HG02840 (cell line): ENCODE data around the gene IDH3B.
"Not testable (repeated sequence)": the region's sequence is repeated elsewhere in the genome, so short reads cannot be mapped to it uniquely, and the experiment has no call there.

ENCODE experiments used
- ATAC-seq: cut with Tn5 transposase; IDR thresholded peaks from one replicate; pipeline ENCODE4 v1.9.1; 2021; ENCODE audit warnings: mild to moderate bottlenecking, moderate library complexity, moderate number of reproducible peaks; ENCODE audit not compliant: unreplicated experiment, low FRiP score

The IDH3B gene

DNA sequence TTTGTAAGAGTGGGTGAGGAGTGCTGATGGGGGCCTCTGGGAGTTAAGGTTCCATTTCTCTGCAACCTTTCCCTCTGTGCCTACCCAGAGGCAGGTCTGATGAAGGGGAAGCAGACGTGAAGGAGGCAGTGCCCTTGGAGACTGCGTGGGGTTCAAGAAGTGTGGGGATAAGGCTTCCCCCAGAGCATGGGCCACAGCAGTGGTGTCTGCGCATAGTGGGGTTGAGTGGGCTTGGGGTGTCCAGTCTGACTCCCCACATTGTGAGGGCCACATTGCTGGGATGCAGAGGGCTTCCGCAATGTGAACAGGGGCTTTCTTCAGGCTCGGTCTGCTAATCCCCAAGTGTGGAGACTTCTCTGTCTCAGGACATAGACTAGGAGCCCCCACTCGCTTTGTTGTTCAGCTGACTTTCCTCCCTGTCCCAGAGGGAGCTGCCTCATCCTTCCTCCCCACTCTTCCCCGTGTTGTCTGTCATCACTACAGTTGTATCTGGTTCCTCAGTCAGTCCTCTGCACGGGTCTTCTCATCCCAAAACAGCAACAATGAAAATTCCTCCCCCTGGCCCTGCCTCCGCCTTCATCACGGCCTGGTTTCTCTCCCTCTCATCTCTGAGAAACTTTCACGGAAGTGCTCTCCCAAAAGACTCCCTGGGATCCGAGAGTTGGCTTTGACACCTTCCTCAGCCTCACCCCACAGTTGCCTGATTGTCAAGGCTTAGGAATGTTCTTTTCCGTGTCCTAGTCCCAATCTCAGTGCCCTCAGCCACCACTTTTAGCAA lies 31.4 kb upstream of the IDH3B start:
- no peak for ATAC-seq

DNA sequence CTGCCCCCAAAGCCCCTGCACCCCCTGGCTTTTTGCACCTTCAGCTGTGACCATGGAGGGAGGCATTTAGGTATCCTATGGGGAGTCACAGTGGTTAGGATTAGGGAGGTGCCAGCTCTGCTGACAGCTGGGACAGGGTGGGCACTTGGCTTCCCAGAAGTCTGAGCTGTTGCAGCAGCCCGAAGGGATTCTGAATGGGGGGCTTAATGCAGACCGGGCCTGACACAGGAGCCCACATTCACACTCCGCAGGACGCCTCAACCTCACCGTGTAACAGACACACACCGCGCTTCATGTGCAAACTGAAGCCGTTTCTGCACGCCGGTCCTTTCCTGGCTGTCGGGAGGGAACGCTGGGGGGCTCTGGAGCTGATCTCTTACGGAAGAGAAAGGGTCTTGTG lies 30.5 kb upstream of the IDH3B start:
- ATAC-seq, result no peak

DNA sequence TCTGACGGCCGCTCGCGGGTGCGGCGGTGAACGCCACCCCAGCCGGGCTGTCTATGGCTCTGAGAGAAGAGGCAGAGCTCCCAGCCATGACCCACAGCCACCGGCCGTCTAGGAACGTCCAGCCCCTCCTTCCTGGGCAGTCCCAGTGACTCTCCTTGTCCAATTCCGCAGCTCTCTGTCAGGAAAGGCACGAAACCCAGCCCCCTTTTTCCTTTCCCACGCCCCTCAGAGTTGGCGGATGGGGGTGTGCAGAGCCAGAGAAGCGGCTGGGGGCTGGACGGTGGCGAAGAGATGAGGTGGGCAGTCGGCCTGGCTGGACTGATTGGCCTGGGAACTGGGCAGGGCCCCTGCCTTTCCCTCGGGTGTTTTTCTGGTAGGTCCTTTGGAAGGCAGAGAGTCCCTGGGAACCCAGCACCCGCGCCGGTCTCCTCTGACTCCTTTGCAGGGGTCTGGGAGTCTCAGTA lies 30.0 kb upstream of the IDH3B start:
- no peak for ATAC-seq

DNA sequence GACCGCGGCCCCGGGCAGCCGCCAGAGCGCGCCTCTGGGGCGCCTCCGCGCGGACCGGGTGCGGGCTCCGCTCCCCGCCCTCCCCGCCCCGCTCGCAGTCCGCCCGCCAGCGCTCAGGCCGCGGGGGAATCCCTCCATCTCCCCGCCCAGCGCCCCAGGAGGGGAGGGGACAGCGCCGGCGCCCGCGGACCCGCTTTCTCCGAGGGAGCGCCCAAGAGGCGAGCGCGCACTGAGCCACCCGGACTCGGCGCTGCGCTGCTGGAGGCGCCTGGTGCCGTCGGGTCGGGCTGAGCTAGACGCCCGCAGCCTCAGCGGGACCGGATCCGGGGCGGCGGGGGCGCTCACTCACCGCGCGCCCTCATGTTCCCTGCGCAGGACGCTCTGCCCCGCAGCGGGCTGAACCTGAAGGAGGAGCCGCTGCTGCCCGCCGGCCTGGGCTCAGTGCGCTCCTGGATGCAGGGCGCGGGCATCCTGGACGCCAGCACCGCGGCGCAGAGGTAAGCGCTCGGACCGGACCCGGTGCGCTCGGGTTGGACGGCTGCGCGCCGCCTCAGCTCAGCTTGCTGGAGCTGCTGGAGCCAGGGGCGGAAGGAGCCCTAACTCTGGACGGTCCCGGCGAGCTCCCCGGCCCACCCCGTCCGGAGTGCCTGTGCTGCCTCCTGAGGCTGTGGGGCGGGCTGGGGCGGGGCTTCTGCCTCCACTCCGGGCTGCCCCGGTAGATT lies 29.4 kb upstream of the IDH3B start:
- ATAC-seq, result no peak

DNA sequence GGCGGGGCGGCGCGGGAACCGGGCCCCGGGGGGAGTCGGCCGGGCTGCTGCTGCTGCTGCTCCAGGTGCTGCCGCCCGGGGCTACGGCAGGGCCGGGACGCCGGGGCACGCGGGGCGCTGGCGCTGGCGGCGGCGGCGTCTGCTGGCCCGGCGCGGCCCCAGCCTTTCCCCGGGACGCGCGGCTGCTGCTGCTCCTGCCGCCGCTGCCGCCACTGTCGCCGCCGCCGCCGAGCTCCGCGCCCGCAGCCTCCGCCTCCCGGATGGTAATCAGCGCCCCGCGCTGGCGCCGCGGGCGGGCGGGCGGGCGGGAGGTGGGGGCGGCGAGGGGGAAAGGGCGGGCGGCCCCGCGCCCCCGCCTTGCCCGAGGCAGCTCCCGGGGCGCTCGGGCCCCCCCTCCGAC lies 28.9 kb upstream of the IDH3B start:
- ATAC-seq, result no peak

DNA sequence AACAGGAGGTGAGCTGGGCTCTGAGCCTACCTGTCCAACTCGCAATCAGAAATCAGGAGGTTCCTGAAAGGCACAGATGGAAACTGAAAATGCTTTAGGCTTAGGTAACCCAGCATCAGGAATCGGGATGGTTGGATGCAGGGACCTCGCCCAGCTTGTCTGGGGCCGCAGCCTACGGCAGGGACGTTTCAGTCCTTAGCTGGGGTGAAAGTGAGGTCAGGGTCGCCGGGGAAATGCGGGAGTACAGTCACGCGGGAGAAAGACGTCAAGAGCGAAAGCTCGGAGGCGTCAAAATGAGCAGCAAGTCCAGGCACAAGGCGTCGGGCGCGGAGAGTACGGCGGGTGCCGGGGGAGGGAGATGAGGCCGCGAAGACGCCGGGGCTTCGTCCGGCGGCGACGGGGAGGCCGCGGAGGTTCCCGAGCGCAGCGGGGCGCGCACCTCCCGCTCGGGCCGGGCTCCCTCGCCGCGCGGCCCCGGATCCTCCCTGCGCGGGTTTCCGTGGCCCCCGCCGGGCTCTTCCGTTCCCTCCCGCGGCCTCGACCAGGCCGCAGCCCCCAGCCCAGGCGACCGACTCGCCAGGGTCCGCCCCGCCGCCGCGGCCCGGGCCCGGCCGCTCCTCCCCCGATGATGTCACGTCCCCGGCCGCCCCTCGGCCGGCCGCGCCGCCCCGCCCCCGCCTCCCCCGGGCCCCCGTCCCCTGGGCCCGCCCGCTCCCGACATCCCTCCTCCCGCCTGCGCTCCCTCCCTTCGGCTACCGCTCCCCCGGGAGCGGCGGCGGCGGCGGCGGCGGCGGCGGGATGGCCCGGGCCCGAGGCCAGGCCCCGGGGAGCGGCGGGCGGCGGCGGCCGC lies 28.2 kb upstream of the IDH3B start, which contains the start of gene EBF4:
EBF4 (plus strand) TSS at position 745 of the 850 bp plus-strand sequence. CDS start 866 bp downstream, outside the sequence.
- ATAC-seq, result no peak

DNA sequence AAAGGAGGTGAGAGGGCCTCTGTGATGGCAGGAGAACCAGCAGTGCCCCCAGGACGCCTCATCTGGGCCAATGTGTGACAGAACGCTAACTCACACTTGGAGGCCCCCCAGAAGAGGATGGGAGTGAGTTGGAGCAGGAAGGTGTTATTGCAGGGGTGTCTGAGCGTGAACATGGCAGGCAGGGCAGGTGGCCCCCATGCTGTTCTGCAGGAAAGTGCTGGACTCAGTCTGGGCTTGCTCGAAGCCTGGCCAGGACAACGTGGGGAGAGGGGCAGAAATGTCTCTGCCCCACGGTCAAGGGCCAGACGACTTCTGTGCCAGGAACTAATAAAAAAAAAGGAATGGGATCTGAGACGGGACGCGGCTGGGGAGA lies 27.6 kb upstream of the IDH3B start:
- no peak for ATAC-seq

DNA sequence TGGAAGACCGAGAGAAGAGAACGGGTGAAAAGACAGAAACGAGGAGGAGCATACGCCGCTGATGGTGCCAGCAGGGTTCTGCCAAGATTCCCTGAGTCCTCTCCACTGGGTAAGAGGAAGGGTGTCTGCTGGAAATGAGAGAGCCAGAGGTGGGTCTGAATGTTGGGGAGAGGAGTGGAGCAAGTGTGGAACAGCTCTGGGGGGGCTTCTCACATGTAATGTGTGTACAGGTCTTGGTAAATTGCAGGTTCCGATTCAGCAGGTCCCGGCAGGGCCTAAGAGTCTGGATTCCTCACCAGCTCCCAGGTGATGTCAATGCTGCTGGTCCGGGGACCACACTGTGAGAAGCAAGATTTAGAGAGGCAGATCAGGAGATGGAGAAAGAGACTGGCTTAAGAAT lies 27.1 kb upstream of the IDH3B start:
- no peak for ATAC-seq

DNA sequence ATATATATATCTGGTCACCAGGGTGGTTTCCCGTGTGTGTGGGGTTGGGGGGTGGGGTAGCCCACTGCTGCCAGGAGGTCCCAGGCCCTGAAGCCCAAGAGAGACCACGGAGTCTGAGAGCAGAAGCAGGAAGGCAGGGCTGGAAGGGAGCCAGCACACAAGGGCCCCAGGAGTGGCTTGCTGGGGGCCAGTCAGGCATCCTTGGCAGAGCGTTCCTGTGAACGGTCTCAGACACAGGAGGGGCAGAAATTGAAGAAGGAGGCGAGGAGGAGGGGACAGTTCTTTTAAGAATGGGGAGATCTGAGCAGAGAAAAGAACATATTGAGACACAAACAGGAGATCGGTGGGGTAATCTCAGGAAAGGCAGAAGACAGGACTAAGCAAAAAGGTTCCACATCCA lies 26.7 kb upstream of the IDH3B start:
- ATAC-seq, result no peak

DNA sequence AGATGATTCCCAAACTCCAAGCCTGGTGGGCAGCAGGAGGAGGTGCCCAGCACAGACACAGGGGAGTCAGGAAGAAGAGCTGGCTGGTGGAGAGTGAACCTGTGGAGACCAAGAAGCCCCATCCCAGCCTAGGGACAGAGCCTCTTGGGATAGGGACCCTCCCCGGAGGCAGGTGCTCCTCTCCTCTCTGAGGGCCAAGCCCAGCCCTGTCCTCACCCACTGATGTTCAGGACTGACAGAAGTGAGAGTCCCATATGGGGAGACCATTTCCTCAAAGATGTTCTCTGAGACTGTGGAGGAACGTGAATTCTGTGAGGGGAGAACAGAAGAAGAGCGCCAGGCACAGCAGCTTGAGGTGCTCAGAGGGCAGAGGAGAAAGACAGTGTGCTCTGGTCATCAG lies 26.2 kb upstream of the IDH3B start:
- ATAC-seq, result no peak

DNA sequence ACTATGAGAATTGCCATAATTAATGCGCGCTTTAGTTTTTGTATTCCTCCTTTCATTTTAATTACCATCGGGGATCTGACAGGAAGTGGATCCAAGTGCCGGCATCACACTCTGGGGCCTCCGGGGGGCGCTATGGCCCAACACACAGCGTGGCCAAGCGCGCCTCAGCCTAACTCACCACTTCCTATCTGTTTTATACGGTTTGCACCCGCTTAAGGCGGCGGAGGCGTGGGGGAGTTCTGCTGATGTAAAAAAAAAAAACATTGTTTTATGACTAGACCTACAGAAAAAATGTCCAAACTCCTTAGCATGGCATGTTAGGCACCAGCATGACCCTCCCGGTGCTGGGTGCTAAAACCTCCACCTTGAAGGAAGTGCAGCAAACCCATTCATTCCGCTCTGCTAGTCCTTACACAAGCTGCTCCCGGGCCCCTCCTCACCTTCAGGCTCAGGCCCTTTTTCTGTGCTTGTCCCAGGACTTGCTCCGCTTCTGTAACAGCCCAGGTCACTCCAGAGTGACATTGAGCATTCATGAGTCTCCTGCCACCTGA lies 24.1 kb upstream of the IDH3B start:
- ATAC-seq, result no peak

DNA sequence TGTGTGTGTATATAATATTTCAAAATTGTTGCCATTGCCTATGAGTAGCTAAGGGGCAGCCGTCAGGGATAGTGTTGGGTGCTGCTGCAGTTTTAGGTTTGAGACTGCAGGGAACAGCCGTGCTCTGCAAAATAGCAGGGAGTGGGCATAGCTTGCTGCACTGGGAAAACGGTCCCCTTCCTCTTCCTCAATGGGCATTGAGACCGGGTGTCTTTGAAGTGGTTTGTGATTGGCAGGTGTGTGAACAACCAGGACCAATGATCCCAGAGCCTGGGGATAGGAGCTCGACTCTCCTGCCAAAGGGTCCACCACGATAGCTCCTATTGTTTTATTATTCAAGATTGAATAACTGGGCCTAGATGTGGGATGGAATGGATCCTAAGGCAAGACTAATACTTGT lies 23.5 kb upstream of the IDH3B start:
- no peak for ATAC-seq

DNA sequence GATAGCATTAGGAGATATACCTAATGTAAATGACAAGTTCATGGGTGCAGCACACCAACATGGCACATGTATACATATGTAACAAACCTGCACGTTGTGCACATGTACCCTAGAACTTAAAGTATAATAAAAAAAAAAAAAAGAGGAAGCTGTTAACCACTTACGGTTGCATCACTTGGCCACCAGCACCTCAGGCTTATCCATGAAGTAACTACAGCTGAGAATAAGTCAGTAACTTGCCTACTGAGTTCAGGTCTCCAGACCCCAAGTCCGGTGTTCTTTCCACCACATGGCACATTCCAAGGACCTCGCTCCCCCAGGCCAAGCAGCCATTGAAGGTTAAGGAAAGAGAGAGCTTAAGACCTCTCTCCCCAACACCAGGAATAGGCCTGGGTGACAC lies 20.8 kb upstream of the IDH3B start:
- ATAC-seq, result not testable (repeated sequence)

DNA sequence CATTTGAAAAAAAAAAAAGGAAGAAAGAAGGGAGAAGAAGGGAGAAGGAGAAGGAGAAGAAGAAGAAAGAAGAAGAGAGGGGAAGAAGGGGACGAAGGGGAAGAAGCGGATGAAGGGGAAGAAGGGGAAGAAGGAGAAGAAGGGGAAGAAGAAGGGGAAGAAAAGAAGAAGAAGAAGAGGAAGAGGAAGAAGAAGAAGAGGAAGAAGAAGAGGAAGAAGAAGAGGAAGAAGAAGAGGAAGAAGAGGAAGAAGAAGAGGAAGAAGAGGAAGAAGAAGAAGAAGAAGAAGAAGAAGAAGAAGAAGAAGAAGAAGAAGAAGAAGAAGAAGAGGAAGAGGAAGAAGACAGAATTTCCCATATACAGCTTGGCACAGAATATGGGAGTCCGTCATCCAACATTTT lies 18.0 kb upstream of the IDH3B start:
- ATAC-seq, result not testable (repeated sequence)

DNA sequence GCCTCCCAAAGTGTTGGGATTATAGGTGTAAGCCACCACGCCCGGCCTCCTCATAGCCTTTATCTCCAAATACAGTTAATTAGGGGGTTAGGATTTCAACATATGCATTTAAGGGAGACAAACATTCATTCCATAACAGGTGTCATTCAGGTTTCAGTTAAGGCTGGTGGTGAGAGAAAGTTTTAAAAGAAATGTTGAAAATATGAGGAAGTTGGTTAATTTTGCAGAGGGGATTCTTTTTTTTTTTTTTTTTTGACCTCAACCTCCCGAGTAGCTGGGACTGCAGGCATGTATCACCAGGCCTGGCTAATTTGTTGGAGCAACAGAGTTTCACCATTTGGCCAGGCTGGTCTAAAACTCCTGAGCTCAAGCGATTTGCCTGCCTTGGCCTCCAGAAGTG lies 16.0 kb upstream of the IDH3B start:
- no peak for ATAC-seq

DNA sequence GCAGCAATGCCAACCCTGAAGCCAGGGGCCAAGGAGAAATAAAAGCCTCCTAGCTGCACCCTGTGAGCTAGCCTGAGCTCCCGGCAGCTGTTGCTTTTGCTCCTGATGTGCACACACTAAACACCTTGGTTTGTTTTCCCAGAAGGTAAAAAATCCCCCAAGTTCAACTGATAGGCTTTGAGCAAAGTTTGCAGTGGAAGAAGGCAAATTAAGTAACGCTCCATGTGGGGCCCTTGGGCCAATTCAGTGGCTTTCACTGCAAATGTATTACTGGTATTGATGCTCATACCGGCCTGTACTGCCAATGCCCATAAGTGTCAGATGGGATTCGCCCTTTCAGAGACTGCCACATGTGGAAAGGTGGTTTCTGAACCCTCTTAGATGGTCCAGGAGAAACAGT lies 9.4 kb upstream of the IDH3B start:
- ATAC-seq, result no peak

DNA sequence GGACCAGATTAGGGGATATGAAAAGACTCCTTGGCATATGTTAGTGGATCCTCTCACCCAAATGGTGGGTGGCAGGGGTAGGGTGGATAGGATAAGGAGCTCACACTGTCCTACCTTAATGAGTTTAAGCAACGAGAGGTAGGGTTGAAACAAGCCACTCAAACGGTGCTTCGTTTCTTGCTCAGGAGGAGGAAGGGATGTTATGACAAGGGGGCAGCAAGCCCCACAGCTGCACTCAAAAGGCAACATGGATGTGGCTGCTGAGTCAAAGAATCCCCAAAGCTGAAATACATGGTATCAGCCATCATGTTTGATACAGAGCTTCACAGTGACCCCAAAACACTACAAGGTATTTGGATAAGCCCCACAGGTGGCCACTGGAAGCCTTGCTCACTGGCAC lies 8.4 kb upstream of the IDH3B start:
- no peak for ATAC-seq

DNA sequence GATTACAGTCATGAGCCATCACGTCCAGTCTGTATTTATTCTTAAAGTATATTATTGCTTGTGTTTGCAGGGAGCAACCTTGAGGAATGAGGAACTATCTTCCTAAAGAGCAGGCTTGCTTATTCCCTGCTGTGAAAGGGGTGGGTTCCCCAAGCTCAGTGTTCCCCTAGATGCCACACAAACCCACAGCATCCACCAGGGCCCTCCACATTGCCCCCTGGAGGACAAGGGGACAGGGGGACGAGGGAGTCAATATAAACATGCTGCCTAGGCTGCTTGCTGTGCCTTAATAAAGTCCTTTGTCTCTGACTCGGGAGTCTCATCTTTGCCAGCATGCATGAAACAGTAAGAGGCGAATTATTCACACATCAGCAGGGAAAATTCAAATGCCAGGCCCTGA lies 8.0 kb upstream of the IDH3B start:
- ATAC-seq, result no peak

DNA sequence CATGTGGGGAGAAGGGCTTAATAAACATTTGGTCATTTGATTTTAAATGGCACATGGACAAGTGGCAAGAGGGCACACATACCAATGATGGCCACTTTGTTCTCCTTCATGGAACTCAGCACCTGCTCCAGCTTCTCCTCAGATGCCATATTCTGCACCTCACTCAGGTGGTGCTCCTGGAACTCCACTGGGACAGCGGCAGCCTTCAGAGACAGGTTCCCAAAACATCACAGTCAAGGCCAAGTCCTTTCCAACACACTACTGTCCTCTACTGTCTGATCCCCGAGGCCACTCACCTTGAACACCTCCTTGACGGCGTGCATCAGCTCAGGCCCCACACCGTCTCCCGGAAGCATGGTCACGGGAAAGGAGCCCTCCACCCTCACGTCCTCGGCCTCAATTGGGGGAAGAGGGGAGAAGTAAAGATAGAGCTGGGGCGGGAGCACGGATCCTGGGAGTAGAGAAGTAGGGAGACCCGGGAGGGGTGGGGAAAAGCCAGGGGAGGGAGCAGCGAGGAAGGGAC lies 591 bp downstream of the IDH3B start:
- no peak for ATAC-seq

DNA sequence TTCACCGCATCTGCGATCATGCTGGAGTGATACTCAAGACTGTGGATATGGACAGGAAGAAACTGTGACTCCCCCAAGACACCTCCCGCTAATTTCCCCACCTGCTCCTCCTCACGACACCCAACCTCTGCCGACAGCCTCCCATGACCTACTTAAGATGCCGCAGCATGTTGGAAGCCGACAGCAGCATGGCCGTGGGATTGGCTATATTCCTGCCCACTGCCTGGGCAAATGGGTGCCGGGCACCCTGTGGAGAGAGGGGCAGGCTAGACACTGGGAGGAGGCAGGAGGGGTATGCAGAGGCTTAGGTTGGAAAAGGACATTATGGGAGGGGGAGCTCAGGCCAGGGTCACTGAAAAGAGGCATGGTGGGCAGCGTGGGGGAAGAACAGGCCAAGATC lies 4.5 kb downstream of the IDH3B start:
- ATAC-seq, result no peak
